ENCODE measurements around the gene SPG7.
"Not testable (repeated sequence)": the region's sequence is repeated elsewhere in the genome, so short reads cannot be mapped to it uniquely, and the experiment has no call there.

The SPG7 gene

GRCh38 chr16:89584768-89585549 lies 76.8 kb downstream of the SPG7 start:
- DNase-seq (ENCODE audit: extremely low spot score) = no peak
- ChIA-PET CTCF (interaction anchor here (1.1 kb wide), 1 partner anchor 16 kb away, joined by 3 read pairs; no protein-coding TSS in a partner anchor), POLR2A (no interaction called here)
- no peak for TF ChIP-seq CTCF (IDR thresholded peaks at IDR 0.05; ENCODE audit: control extremely low read depth, extremely low read depth, low read depth, missing control alignments)

- no peak for TF ChIP-seq CTCF (IDR thresholded peaks at IDR 0.05; ENCODE audit: control extremely low read depth, extremely low read depth, low read depth, missing control alignments)
- CTCF ChIA-PET = no interaction called here
- POLR2A ChIA-PET = no interaction called here
- no peak for DNase-seq (ENCODE audit: extremely low spot score)
Measured at GRCh38 chr16:89586218-89586617, 78.0 kb downstream of the SPG7 start.

GRCh38 chr16:89586853-89587252 lies 78.7 kb downstream of the SPG7 start:
- TF ChIP-seq CTCF (IDR thresholded peaks at IDR 0.05; ENCODE audit: control extremely low read depth, extremely low read depth, low read depth, missing control alignments) = no peak
- DNase-seq (ENCODE audit: extremely low spot score) = no peak
- ChIA-PET POLR2A (no interaction called here), CTCF (no interaction called here)

GRCh38 chr16:89587676-89588075 lies 79.5 kb downstream of the SPG7 start:
- DNase-seq (ENCODE audit: extremely low spot score); POLR2A ChIA-PET; CTCF ChIA-PET: not testable (repeated sequence)

- DNase-seq (ENCODE audit: extremely low spot score) = no peak
- TF ChIP-seq CTCF (IDR thresholded peaks at IDR 0.05; ENCODE audit: control extremely low read depth, extremely low read depth, low read depth, missing control alignments) = no peak
- CTCF ChIA-PET = interaction anchor here (1.1 to 2.9 kb wide), 2 partner anchors 11 to 12 kb away, joined by 3 to 8 read pairs; no protein-coding TSS in a partner anchor
- POLR2A ChIA-PET = no interaction called here
Measured at GRCh38 chr16:89588413-89589109, 80.4 kb downstream of the SPG7 start.

GRCh38 chr16:89589241-89589926 lies 81.2 kb downstream of the SPG7 start:
- no peak for DNase-seq (ENCODE audit: extremely low spot score)
- POLR2A ChIA-PET = interaction anchor here (0.6 kb wide), 2 partner anchors 30 to 73 kb away, joined by 3 to 6 read pairs; no protein-coding TSS in a partner anchor
- no peak for TF ChIP-seq CTCF (IDR thresholded peaks at IDR 0.05; ENCODE audit: control extremely low read depth, extremely low read depth, low read depth, missing control alignments)
- CTCF ChIA-PET = interaction anchor here (1.1 to 2.9 kb wide), 2 partner anchors 10 to 11 kb away, joined by 3 to 8 read pairs; no protein-coding TSS in a partner anchor
